NCI-H524 treated with DMSO at 0.1 percent for 48 hours (cell line): ENCODE results near the gene SELENOO.

Experiments used
- DNase-seq: peaks from one replicate; lab custom pipeline; 2025; lab: John Stamatoyannopoulos, UW

Gene SELENOO

DNA sequence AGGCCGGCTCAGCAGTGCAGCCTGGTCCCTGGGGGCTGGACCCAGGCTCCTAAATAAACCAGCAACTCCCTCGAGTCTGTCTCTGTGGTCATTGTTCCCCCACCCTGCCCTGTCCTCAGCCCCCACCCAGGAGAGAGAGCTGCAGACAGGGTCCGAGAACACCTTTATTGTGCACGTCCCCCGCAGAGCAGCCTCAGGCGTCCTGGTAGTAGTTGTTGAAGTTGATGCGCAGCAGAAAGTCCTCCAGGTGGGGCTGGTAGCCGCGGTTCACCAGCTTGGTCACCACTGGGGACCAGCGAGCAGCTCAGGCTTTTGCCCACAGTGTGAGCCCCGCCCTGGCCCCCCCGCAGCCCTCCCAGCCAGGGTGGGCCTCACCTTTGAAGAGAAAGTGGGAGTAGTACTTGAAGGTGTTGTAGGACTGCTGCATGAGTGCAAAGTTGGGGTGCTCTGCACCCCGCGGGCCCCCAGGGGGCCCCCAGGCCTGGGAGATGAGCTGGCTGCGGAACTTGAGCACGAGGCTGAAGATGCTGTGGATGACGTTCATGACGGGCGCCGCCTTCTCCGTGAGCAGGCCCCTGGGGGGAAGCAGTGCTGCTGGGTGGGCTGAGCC, 16.8 kb downstream of the SELENOO start:
- no peak for DNase-seq

DNA sequence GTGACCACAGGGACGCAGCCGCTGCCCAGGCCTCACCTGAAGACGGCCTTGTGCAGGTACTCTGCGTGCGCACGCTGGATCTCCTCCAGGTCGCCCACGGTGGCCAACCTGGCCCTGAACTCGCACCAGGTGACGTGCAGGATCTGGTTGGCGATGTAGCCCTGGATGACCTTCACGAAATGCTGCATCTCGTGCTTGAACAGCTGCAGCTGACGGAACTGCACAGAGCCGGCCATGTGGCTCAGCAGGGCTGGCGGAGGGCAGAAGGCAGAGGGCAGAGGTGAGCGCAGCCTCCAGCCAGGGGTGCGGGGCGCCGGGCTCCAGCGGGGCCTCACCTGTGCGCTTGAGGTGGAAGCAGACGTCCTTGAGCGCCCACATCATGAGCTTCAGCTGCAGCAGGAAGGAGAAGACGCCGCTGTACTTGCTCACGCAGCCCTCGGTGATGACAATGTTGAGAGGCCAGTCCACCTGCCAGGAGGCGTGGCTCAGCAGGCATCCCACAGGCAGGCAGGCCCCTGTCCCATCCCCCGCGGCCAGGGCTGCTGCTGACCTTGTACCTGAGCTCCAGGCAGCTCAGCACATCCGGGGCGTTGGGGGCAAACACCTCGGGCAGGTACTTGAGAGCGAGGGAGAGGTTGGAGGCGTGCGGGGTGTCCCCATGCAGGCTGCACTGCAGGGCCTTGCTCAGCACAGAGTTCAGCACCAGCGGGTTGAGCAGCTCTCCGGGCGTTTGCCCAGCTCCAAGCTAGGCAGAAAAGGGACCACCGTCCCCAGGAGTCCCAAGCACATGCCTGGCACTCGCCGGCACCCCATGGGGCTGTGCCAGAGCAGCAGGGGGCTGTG, 17.6 kb downstream of the SELENOO start:
- no peak for DNase-seq

DNA sequence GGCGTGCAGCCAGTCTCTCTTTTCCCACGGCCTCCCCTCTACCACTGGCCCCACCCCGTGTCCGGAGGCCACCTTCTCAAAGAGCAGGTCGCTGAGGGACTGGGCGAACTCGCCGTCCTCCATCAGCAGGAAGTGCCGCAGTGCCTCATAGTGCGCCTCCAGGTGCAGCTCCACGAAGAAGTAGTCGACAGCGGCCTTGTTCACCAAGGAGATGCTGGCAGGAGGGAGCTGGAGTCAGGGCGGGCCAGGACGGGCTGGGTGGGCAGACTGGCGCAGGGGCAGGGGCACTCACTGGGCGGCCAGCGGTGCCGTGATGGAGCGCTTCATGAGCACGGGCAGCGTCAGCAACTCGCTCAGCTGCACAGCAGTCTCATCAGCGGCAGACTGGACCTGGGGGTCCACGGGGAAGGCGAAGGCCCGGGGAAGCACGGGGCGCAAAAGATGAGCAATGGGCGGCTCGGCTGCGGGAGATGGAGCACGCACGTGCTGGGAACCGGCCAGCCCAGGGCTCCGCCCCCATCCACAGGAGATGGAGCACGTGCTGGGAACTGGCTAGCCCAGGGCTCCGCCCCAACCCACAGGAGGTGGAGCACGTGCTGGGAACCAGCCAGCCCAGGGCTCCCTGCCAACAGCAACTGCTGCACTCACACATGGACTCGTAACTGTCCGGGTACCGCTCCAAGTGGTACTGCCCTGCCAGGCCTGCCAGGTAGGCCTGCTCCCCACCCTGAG, 18.4 kb downstream of the SELENOO start:
- no peak for DNase-seq

- no peak for DNase-seq
These were observed 19.2 kb downstream of the SELENOO start for GRCh38 chr22:50219800-50220602.

GRCh38 chr22:50220603-50221409, 20.0 kb downstream of the SELENOO start:
- DNase-seq = no peak

DNA sequence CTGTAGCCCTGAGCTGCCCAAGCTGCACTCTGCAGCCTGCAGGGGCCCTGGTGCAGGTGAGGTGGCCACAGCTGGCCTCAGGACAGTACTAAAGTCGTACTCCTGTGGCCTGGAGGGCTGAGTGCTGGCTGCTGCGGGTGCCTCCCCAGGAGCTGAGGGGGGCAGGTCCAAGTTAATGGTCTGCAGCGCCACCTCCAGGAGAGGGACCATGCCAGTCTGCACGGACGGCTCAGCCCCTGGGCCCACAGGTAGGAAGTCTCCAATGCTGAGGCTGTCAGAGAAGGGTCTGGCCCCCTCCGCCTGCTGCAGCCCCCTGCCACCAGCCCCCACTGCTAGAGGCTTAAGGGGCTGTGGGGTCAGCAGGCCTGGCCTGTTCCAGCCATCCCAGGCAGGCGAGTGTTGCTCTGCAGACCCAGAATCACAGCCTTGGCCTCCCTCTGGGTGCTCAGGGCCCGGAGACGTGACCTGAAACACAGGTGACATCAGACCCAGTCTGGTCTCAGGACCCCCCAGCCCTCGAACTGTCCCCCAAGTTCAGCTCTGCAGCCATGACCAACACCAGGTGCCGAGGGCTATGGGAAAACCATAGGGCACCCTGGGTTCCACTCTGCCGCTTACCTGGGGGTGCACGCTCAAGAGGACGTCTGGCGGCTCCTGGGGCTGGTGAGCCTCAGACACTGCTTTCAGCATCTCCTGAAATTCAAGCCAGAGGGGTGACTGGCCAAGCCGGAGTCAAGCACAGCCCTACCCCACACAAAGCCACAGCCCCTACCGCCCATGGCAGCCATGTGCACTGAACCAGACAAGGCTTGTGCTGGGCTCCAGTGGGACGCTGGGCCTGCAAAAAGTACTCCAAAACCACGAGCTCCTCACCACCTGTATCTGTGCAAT, 20.8 kb downstream of the SELENOO start:
- DNase-seq = no peak

GRCh38 chr22:50222508-50222907, 21.7 kb downstream of the SELENOO start:
- no peak for DNase-seq

- no peak for DNase-seq
These were observed 23.3 kb downstream of the SELENOO start for GRCh38 chr22:50224071-50224470.

- DNase-seq = no peak
These were observed 24.6 kb downstream of the SELENOO start for GRCh38 chr22:50225200-50225969.

DNA sequence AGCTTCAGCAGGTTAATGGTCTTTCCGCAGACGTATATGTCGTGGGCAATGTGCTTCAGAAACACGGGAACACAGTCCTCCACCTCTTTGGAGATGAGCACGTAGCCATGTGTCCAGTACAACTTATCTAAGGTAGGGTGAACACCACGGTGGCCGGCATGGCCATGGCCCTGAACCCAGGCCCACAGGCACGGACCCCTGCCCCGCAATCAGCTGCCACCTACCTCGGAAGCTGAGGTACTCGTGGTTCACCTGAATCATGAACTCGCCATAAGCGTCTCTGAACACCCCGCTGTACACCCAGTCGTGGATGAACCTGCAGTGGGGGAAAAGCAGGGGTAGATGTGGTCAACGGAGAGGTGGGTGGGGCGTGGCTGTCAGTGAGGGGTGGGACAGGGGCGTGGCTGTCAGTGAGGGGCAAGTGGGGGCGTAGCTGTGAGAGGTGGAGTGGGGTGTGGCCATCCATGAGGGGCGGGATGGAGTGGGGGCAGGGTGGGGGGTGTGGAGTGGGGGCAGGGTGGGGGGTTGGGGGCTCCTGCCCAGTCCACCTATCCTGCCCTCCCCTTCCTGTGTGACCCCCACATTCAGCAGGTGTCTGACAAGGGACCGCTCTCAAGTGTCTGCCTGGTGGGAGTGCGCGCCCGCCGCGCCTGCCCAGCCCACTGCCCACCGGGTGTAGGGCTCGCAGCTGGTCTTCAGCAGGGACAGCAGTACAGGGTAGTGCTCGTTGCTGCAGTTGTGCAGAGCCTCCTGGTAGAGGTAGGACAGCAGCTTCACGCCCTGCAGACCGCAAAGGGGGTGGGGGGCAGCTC, 25.5 kb downstream of the SELENOO start:
- DNase-seq = no peak

DNA sequence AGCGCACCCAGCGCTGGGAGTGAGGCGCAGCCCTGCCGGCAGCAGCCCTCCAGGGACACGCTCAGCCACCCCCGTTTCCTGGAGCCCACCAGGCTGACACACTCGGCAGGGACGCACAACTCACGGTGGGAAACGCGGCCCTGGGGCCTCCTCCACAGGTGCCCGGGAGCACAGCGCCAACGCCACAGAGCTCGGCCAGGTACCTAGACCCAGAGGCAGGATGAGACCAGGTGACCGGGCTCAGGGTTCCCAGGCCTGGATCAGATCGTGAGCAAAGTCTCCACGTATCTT, 26.0 kb downstream of the SELENOO start:
- no peak for DNase-seq

GRCh38 chr22:50227579-50228215, 26.9 kb downstream of the SELENOO start:
- DNase-seq = no peak

DNA sequence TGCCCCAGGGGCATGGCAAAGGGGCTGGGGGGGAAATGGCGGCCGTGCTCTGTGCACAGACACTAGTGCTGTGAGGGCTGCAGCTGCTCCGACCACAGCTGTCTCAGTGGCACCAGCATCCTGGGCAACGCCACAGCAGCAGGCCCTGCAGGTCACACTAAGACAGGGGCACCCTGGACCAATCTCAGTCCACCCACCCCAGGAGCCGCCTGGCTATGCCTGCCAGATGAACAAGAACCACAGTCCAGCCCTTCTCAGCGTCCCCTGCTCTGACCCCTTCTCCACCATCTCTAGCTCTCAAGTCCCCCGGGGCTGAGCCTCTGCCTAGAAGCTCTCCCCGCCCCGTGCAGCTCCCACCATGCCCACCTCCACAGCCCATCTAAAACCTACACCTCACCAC, 27.6 kb downstream of the SELENOO start:
- no peak for DNase-seq

GRCh38 chr22:50229370-50229769, 28.6 kb downstream of the SELENOO start:
- DNase-seq = no peak

DNA sequence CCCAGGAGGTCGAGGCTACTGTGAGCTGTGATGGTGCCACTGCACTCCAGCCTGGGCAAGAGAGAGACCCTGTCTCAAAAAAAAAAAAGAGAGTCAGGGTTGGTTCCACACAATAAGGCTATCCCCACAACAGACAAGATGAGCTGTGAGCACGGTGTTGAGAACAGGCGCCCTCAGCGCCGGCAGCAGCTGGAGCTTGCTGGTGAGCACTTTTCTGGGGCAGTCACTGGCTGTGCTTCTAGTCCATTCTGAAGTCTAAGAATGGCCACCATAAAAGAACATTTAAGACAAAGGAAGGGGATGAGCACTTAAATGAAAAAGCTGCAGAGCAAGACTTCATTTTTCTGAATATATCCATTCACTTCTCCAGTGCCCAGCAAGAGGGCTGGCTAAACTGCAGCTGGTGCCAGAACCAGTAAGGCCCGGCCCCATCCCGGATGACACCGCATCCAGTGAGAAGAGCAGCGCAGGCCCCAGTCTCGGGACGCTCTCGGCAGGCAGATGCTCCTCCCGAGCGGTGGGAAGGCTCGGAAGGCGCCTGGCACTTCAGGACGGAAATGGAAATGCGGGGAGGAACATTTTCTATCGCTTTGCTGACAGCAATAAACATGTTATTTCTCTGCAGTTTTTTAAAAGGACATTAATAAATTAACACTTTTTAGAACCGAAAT, 31.8 kb downstream of the SELENOO start:
- DNase-seq = no peak

GRCh38 chr22:50233223-50233622, 32.4 kb downstream of the SELENOO start:
- no peak for DNase-seq

DNA sequence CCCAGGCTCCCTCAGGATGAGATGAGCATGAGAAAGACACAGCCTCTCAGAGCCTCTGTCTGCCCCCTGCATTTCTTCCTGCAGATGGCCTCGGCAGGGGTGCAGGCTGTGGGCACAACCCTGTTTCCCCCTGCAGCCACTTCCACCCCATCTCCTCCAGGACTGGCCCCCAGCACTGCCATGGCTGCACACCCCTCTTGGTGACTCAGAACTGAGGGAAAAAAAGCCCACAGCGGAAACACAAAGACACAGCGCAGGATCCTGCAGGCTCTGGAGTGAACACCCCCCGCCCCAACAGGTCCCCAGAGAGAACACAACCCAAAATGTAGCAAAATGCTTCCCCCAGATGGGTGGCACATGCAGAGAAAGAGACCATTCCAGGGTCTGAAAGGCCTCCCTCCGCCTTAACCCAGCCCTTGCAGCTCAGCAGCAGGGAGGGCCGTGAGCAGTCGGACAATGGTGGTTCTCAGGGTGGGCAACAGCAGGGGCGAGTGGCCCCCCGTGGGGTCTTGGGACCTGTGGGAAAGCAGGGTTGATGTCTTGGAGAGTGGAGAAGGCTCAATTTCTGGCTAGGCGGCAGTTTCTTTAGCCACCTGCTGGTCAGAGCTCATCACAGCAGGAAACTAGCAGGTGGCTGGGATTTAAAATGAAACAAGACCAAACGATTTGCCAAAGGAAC, 36.1 kb downstream of the SELENOO start:
- no peak for DNase-seq
